Esophagus muscularis mucosa (tissue), 4 donors: ENCODE measurements around the gene AGPAT4. TPM values are rescaled to one million over a fixed set of nuclear protein-coding genes. Genes with fewer than 3 reads are reported as not detected.

ENCODE experiments used
- DNase-seq: peaks from one replicate; pipeline ENCODE4 v3.0.0-alpha.2; 2017; ENCODE audit errors: extremely low spot score
- H3K27ac ChIP-seq, 4 donors: fragments of 200-600 bp; sonication (generic); replicated peaks in 1 of 4; 1 replicate in 3 of 4; 2 replicates in 1 of 4; pipeline ENCODE4 v1.5.1; 2016 to 2019; ENCODE audit warnings: mild to moderate bottlenecking in 1 of 4
- H3K27me3 ChIP-seq, 4 donors: fragments of 200-600 bp; sonication (generic); one replicate each; pipeline versions ENCODE4 v1.5.1 to v1.6.0; 2016 to 2019
- H3K36me3 ChIP-seq, 4 donors: fragments of 200-600 bp; sonication (generic); one replicate each; pipeline ENCODE4 v1.5.1; 2016 to 2019
- H3K4me1 ChIP-seq, 4 donors: fragments of 200-600 bp; sonication (generic); one replicate each; pipeline ENCODE4 v1.5.1; 2016 to 2019
- H3K4me3 ChIP-seq, 4 donors: fragments of 200-600 bp; sonication (generic); 1 replicate in 2 of 4; 2 replicates in 2 of 4; pipeline ENCODE4 v1.5.1; 2016 to 2019; ENCODE audit warnings: mild to moderate bottlenecking in 4 of 4, moderate library complexity in 1 of 4
- H3K9me3 ChIP-seq, 4 donors: fragments of 200-600 bp; sonication (generic); 1 replicate in 3 of 4; 2 replicates in 1 of 4; pipeline ENCODE4 v1.5.1; 2016 to 2019
- EP300 ChIP-seq: sonication (generic); formaldehyde crosslinking; IDR thresholded peaks from one replicate; pipeline ENCODE4 v1.6.1; 2017; ENCODE audit warnings: antibody characterized with exemption
- POLR2A ChIP-seq: fragments of 450-650 bp; IDR thresholded peaks from one replicate; pipeline ENCODE4 v1.6.1; 2017; ENCODE audit warnings: antibody characterized with exemption, moderate library complexity, mild to moderate bottlenecking, low read depth
- POLR2AphosphoS5 ChIP-seq, 2 donors: sonication (generic); formaldehyde crosslinking; IDR thresholded peaks; one replicate each; pipeline ENCODE4 v1.6.1; 2017; ENCODE audit warnings: antibody characterized with exemption in 2 of 2
- WGBS: methylation state at CpG from one replicate; pipeline ENCODE4 v1.1.5; 2018; 5-methylcytosine and 5-hydroxymethylcytosine counted together
- intact Hi-C: fragments of 100-400 bp; cut with DNase I; formaldehyde crosslinking; loops from one replicate; pipeline ENCODE4 v1.15.1; 2023
- total RNA-seq, 4 donors: library from RNA; depleted of rRNA; stranded (reverse); fragments of >200 nt; gene quantifications; one replicate each; pipeline versions ENCODE4 v1.1.0 to v1.2.1, GENCODE V29; 2016
- TF ChIP-seq, protein P1 (sequence below), 3 experiments: fragments of 200-600 bp in 2 of 3; fragments of 450-650 bp in 1 of 3; sonication (generic) in 2 of 3; IDR thresholded peaks; one replicate each; pipeline ENCODE4 v1.5.1; 2017 to 2019; ENCODE audit warnings: antibody characterized with exemption in 3 of 3, mild to moderate bottlenecking in 2 of 3, moderate library complexity in 1 of 3

The AGPAT4 gene
- total RNA-seq, 4 donors from 2014 or later: 7.9 to 12.6 (median 10.0) TPM

GRCh38 chr6:161133963-161134362 is 139.9 kb downstream of the AGPAT4 start:
- H3K27me3 ChIP-seq: no peaks in the 10 kb centered on the region
- H3K4me1 ChIP-seq: peaks cover 0 to 11% (median 0%) of the 10 kb centered on the region in 4 donors
- WGBS: 93% methylated on average over 9 of the region's 9 CpGs
- H3K27ac ChIP-seq: no peak overlapping the region
- intact Hi-C loops: no loop called here
- no peak overlapping the region for H3K4me3 ChIP-seq
- DNase-seq: peak; percentile 77
- H3K9me3 ChIP-seq: no peaks in the 10 kb centered on the region
- TF ChIP-seq EP300: no peak
- no peak for TF ChIP-seq POLR2AphosphoS5 (IDR thresholded peaks at IDR 0.05)
- TF ChIP-seq, protein P1, sequence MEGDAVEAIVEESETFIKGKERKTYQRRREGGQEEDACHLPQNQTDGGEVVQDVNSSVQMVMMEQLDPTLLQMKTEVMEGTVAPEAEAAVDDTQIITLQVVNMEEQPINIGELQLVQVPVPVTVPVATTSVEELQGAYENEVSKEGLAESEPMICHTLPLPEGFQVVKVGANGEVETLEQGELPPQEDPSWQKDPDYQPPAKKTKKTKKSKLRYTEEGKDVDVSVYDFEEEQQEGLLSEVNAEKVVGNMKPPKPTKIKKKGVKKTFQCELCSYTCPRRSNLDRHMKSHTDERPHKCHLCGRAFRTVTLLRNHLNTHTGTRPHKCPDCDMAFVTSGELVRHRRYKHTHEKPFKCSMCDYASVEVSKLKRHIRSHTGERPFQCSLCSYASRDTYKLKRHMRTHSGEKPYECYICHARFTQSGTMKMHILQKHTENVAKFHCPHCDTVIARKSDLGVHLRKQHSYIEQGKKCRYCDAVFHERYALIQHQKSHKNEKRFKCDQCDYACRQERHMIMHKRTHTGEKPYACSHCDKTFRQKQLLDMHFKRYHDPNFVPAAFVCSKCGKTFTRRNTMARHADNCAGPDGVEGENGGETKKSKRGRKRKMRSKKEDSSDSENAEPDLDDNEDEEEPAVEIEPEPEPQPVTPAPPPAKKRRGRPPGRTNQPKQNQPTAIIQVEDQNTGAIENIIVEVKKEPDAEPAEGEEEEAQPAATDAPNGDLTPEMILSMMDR (IDR thresholded peaks at IDR 0.05): no peak
- no peak for TF ChIP-seq POLR2A
- peaks cover 0 to 73% (median 45%) of the 10 kb centered on the region in 4 donors for H3K36me3 ChIP-seq

DNA sequence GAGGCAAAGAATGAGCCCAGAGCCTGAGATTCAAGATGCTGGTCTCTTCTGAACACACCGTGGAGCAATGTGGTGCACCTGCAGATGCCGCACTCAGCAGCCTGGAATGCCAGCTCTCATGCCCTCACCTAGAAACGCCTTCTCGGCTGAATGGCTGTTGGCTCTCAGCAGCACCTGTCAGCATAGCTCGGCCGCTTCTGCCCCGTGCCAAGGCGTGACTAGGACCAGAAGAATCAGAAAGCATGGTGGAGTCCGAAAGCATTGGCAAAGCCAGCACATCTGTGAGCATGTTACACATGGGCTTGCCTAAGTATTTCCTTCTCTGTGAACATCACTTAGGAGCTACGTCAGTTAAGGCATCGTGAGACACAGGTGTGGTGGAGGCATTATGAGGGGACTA is 141.5 kb downstream of the AGPAT4 start:
- TF ChIP-seq POLR2AphosphoS5 (IDR thresholded peaks at IDR 0.05) (no peak), EP300 (no peak), POLR2A (no peak)
- TF ChIP-seq, protein P1 (IDR thresholded peaks at IDR 0.05): no peak
- 97% methylated on average over 11 of the region's 11 CpGs for WGBS
- Histone ChIP-seq H3K27ac (no peak overlapping the region), H3K27me3 (no peaks in the 10 kb centered on the region), H3K9me3 (no peaks in the 10 kb centered on the region), H3K4me3 (no peak overlapping the region), H3K36me3 (peaks cover 0 to 66% (median 43%) of the 10 kb centered on the region in 4 donors), H3K4me1 (peaks cover 0 to 11% (median 0%) of the 10 kb centered on the region in 4 donors)
- intact Hi-C loops: no loop called here
- DNase-seq: peak; percentile 91

- H3K9me3 ChIP-seq: no peaks in the 10 kb centered on the region
- peaks cover 0 to 59% (median 37%) of the 10 kb centered on the region in 4 donors for H3K36me3 ChIP-seq
- no peaks in the 10 kb centered on the region for H3K27me3 ChIP-seq
- intact Hi-C loops: no loop called here
- WGBS: 98% methylated on average over 3 of the region's 3 CpGs
- DNase-seq: peak; percentile 31
- H3K27ac ChIP-seq: no peak overlapping the region
- H3K4me3 ChIP-seq: no peak overlapping the region
- H3K4me1 ChIP-seq: peaks cover 0 to 11% (median 0%) of the 10 kb centered on the region in 4 donors
- TF ChIP-seq EP300 (no peak), POLR2A (no peak), POLR2AphosphoS5 (IDR thresholded peaks at IDR 0.05) (no peak)
- TF ChIP-seq, protein P1 (IDR thresholded peaks at IDR 0.05): no peak
Observed at GRCh38 chr6:161130967-161131766, 142.7 kb downstream of the AGPAT4 start.

DNA sequence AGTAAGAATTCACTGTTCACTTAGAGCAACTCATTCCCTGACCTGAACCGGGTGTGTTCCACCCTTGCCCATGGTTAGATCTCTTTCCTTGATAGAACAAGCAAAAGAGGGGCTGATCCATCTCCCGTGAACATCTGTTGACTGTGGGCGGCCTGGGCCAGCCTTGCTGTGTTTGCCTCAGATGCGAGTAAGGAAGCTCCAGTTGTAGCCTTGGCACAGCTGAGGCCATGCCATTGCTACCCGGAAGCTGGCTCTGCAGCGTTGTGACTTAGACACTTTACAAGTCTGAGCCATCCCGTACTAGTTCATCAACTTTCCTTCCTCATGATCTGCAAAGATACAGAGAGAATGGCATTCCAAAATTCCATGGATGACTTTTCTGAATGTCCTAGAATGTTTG is 143.3 kb downstream of the AGPAT4 start:
- peaks cover 0 to 11% (median 0%) of the 10 kb centered on the region in 4 donors for H3K4me1 ChIP-seq
- intact Hi-C loops: no loop called here
- no peak overlapping the region for H3K27ac ChIP-seq
- whole genome bisulfite sequencing: 86% methylated on average over 4 of the region's 7 CpGs
- TF ChIP-seq EP300 (no peak), POLR2A (no peak)
- peak; percentile 60 for DNase-seq
- H3K9me3 ChIP-seq: peaks cover 0 to under 1% (median 0%) of the 10 kb centered on the region in 4 donors
- H3K36me3 ChIP-seq: peaks cover 0 to 55% (median 32%) of the 10 kb centered on the region in 4 donors
- H3K27me3 ChIP-seq: no peaks in the 10 kb centered on the region
- no peak overlapping the region for H3K4me3 ChIP-seq

GRCh38 chr6:161128680-161129196 is 145.1 kb downstream of the AGPAT4 start:
- intact Hi-C loops: no loop called here
- Histone ChIP-seq H3K27me3 (no peaks in the 10 kb centered on the region), H3K9me3 (peaks cover 0 to 7% (median 4%) of the 10 kb centered on the region in 4 donors), H3K27ac (no peak overlapping the region), H3K4me1 (peaks cover 0 to 11% (median 0%) of the 10 kb centered on the region in 4 donors), H3K4me3 (no peak overlapping the region), H3K36me3 (peaks cover 0 to 56% (median 28%) of the 10 kb centered on the region in 4 donors)
- 90% methylated on average over 12 of the region's 12 CpGs for WGBS
- TF ChIP-seq POLR2AphosphoS5 (IDR thresholded peaks at IDR 0.05) (no peak), POLR2A (no peak), EP300 (no peak)
- TF ChIP-seq, protein P1 (IDR thresholded peaks at IDR 0.05): no peak
- no peak for DNase-seq
